HG03280 (cell line): ENCODE results near the gene CADPS2.

Source experiments
- ATAC-seq: cut with Tn5 transposase; IDR thresholded peaks from one replicate; pipeline ENCODE4 v1.9.1; 2021; ENCODE audit warnings: mild to moderate bottlenecking, moderate library complexity; ENCODE audit not compliant: unreplicated experiment

The CADPS2 gene

DNA sequence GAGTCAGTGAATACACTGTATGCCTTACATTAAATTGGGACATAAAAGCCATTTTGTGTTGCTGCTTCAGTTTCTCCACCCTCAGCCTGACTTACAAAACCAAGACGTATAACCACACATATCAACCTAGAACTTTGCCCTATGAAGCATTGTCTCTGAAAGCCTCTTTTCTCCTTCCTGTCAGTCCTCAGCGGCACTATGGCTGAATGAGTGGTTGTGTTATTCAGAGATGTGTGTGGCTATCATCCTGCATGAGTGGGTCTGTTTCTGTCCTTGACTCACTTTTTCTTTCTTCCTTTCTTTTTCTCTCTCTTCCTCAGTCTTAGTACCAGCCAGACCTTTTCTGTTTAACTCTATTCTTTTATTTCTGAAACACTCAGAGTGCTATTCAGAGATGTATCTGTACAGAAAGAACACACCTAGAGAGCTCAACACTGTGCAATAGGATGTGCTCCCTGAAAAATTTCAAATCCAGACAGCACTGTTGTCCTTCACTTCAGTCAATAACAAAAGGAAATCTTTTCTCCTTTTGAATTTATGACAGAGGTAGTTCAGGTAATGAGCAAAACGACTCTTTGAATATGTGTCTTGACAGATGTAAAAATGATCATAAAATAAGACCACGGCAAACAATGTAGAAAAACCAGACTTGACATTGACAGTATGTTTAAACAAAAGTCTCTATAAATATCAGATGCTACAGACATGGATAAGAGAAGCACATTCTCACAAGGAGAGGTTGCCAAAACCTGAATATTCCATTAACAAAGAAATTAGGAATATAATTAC is 418.4 kb downstream of the CADPS2 start:
- no peak for ATAC-seq

DNA sequence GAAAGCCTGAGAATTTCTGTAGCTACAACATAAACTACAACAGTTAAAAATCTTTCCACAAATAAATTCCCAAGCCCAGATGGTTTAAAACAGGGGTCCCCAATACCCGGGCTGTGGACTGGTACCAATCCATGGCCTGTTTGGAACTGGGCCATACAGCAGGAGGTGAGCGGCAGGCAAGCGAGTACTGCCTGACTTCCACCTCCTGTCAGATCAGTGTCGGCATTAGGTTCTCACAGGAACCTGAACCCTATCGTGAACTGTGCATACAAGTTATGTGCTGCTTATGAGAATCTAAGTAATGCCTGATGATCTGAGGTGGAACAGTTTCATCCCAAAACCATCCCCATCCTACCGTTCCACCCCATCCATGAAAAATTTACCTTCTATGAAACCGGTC is 421.0 kb downstream of the CADPS2 start:
- ATAC-seq = no peak

- no peak for ATAC-seq
These were observed 422.6 kb downstream of the CADPS2 start for GRCh38 chr7:122463631-122464030.

- no peak for ATAC-seq
These were observed 425.3 kb downstream of the CADPS2 start for GRCh38 chr7:122460936-122461335.

DNA sequence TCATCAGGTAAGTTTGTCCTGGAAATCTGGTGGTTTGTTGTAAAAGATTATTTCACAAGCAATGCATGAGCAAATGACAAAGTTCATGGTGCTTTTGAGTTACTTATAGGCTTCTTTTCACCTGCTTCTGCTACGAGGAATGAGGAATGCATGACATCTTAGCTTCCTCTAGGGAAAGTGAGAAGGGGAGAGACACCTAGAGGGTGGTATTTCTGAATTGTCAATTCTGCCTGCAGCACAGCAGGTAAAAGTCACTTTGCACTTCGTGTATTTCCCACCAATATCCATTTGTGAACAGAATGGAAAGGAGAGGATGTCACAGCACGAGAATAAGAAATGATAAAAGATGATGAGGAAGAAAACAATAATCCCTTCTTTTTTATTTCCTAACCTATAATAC is 428.3 kb downstream of the CADPS2 start:
- no peak for ATAC-seq

GRCh38 chr7:122457325-122457724 is 428.9 kb downstream of the CADPS2 start:
- ATAC-seq = no peak

DNA sequence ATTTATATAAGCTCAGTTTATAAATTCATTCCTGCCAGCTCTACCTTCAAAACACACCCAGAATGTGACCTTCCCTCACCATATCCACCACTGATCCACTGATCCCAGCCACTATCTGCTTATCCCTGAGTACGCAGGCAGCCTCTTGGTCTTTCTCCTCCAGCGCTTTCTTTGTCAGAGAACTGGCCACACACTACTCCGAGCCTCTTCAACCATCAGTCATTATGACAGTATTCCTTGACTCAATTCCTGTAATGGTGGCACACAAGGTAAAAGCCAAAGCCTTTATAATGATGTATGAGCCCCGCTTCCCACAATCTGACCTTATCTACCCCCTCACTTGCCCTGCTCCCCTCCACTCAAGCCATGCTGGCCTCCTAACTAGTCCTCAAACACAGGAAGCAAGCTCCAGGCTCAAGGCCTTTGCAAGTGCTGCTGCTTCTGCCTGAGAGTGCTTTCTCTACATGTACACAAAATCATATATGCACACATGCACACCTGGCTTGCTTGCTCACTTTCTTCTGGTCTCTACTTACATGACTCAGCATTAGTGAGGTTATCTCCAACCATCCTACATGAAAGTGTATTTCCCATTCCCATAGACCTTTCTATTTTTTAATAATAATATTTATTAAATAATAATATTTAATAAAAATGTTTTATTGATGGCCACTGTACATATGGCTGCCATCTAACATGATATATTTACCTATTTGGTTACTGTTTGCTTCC is 431.3 kb downstream of the CADPS2 start:
- ATAC-seq = no peak

- no peak for ATAC-seq
These were observed 432.8 kb downstream of the CADPS2 start for GRCh38 chr7:122453432-122453831.

DNA sequence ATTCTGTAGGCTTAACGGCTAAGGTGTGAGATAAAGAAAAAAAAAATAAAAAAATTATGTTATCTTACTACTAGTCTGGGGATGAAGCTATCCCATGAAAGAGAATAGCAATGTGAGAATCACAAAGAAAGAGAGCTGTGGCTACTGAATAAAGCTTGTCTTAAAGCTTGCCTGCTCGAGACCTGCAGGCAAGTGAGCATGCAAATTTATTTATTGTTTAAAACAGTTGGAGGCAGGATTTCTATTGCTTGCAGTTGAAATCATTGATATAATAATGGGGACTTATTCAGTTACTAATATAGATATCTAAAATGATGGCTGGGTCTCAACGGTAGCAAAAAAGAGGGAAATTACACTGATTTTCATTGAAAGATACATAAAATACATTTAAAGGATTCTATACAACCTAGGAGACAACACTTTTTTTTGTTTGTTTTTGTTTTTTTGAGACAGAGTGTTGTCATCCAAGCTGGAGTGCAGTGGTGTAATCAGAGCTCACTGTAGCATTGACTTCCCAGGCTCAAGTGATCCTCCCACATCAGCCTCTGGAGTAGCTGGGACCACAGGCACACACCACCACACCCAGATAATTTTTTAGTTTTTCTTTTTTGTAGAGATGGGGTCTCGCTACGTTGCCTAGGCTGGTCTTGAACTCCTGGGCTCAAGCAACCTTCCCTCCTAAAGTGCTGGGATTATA is 437.2 kb downstream of the CADPS2 start:
- no peak for ATAC-seq

DNA sequence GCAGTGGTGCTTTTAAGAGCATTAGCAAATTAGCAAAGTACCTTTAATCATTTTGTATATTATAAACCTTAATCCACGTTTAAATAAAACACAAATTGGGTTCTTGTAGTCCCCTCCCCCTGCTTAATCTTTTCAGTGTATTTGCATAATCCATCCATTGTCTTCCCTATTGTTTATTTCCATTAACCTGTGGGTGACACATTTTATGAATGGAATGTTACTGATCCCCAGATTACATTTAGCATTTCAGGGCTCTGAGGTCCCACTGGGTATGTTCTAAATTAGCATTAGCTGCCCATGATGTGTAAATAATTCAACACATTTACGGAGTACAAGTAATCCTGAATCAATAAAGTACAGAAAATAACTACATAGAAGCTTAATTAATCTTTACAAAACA is 443.3 kb downstream of the CADPS2 start:
- ATAC-seq = no peak

DNA sequence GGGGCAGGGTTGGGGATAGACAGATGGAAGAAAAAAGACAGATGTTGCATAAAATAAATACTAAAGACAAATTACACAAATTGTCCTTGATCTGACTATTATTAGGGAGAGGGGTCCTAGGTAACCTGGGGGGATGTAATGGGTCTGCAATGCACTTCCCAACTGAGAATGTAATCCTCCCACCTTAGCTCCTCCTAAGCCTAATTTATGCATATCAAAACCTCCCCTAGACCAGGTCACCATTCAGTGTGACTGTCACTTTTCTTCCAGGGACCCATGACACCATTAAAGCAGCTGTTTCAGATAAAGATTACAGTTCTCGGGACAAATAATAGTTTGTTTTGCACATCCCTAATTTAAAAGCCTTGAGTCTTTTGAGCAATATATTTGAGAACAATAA is 447.8 kb downstream of the CADPS2 start:
- no peak for ATAC-seq

GRCh38 chr7:122438006-122438405 is 448.3 kb downstream of the CADPS2 start:
- ATAC-seq = no peak

GRCh38 chr7:122433765-122434164 is 452.5 kb downstream of the CADPS2 start:
- ATAC-seq = no peak

- no peak for ATAC-seq
These were observed 455.6 kb downstream of the CADPS2 start for GRCh38 chr7:122430710-122431109.

GRCh38 chr7:122429926-122430325 is 456.3 kb downstream of the CADPS2 start:
- no peak for ATAC-seq

- ATAC-seq = no peak
These were observed 460.5 kb downstream of the CADPS2 start for GRCh38 chr7:122425731-122426130.

DNA sequence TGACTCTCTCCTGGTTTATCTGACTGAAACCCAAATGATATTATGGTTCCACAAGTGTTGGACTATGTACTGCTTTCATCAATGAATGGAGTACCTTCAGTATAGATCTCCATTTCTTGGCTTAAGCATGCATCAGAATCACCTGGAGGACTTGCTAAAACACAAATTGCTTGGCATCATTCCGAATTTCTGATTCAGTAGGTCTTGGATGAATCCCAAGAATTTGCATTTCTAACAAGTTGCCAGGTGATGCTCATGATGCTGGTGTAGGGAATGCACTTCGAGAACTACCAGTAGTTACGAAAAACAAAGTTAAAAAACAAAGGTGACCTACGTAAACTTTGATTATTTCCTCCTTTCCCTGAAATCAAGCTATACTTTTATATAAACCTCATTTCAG is 462.7 kb downstream of the CADPS2 start:
- ATAC-seq = no peak

DNA sequence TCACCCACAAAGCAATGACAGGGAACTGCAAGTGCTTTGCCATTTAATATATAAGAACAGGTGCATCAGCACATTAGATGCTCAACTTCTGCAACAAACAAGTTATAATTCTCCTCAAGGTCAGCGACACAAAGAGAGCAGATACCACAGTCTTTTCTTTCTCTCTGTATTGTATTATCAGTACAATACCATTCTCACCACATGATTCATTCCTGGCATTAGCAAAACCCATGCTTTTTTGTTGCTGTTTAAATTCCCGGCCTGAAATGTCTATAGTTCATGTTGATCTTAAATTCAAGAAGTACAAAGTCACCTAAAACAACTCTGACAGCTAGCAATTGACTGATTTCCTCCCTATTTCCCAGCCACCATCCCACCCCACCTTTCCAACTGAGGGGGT is 469.9 kb downstream of the CADPS2 start:
- ATAC-seq = no peak

DNA sequence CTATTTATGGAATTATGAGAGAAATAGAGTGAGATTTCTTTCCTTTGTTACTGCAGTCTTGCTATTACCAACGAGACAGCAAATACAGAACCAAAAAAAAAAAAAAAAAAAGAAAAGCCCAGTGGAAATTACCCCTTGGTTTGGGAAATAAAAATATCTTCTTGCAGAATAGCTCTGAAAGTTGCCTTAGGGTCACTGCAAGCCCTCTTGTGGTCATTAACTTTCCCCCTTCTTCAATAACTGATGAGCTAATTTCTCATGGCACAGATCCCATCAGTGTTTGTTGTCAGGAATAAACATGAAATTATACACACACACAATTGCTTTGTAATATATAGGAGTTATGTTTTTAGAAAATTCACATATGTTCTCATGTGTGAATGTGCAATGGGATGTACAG is 470.8 kb downstream of the CADPS2 start:
- no peak for ATAC-seq

DNA sequence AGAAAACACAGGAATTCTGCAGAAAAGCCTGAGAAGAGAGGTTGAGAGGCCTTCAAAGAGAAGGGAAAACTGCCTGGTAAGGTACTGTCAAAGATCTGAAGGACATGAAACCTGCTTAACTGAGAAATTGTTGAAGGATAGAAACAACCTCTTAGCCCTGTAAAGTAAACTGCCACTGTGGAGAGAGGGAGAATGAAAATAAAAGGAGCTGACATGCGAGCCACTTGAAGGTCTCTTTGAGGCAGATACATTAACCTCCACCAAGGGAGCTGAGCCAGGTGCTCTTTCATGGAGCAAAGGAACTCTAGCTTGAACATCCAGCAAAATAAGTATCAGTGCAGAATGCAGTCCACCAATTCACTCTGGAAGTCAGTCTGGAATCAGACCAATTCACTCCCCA is 472.9 kb downstream of the CADPS2 start:
- no peak for ATAC-seq

DNA sequence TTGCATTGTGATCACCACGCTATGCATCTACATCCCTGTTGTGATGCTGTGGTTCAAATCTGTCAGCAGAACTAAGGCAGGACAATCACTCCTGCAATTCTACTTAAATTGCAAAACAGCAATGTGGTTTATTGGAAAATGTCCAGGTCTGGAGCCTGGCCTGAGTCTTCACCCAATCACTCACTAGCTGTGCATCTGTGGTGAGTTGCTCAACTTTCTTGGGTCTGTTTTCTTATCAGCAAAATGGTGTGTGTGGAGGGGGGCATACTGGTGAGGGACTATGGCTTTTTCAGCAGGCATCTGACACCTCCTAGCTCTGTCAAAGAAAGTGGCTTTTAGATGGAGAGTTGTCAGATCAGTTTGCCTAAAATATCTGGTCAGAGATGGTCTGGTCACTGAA is 473.4 kb downstream of the CADPS2 start:
- no peak for ATAC-seq

DNA sequence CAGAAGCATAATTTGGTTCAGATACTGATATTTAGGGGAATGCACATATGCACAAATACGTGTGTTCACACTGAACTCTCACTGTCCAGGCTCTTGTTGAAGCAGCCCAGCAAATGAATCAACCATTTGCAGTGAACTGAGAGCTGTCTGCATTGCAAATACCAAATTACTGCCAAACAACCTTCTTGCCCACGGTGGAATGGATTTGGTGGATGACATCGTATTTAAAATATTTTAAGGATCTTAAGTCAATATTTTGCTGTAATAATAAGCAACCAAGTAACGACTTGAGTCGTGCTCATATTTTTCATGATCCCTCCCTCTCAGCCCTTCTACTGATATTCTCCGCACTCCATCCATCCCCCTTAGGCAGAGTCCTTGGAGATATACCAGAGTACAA is 473.8 kb downstream of the CADPS2 start:
- no peak for ATAC-seq
